ENCODE data around the gene NCR3LG1. TPM values are rescaled to one million over a fixed set of nuclear protein-coding genes. Genes with fewer than 3 reads are reported as not detected.

Gene NCR3LG1
- total and polyA plus RNA-seq, 2 donors (not counting 1 experiment from before 2014, with no cell fraction given): 0.12 to 0.64 TPM

GRCh38 chr11:17350455-17351171 lies 987 bp upstream of the NCR3LG1 start:
- Histone ChIP-seq H3K4me1 (ENCODE audit: control insufficient read depth in 2 of 2, insufficient read depth in 2 of 2, low read length in 2 of 2) (peaks cover 29 to 34% of the 10 kb centered on the region in 2 donors), H3K36me3 (replicated peaks in 1 of 2; ENCODE audit: control extremely low read depth in 1 of 2, control insufficient read depth in 1 of 2, extremely low read depth in 1 of 2, insufficient read depth in 2 of 2, low read length in 1 of 2) (no peaks in the 10 kb centered on the region), H2AFZ (ENCODE audit: insufficient read depth, low read depth, low read length, poor library complexity, severe bottlenecking) (no peak overlapping the region), H3K4me2 (replicated peaks; ENCODE audit: low read depth, low read length, poor library complexity, severe bottlenecking) (peak overlapping the region; percentile 99), H3K27me3 (replicated peaks in 1 of 4; ENCODE audit: control extremely low read depth in 1 of 4, control insufficient read depth in 3 of 4, insufficient read depth in 4 of 4, low read length in 3 of 4) (peaks cover 0 to 34% (median 21%) of the 10 kb centered on the region in 4 experiments), H3K4me3 (ENCODE audit: control extremely low read depth in 1 of 5, extremely low read depth in 1 of 5, insufficient read depth in 1 of 5, low read depth in 2 of 5, low read length in 4 of 5) (no peak overlapping the region), H3K9me3 (ENCODE audit: control extremely low read depth in 1 of 3, control insufficient read depth in 2 of 3, insufficient read depth in 1 of 3, low read length in 2 of 3) (peaks cover 0 to 14% (median 1%) of the 10 kb centered on the region in 3 donors), H3K79me2 (ENCODE audit: control insufficient read depth, insufficient read depth, low read length) (no peaks in the 10 kb centered on the region), H3K27ac (ENCODE audit: low read length in 2 of 2) (no peak overlapping the region), H3K9ac (ENCODE audit: low read length) (no peak overlapping the region), H4K20me1 (ENCODE audit: control insufficient read depth, insufficient read depth, low read length, poor library complexity, severe bottlenecking) (no peaks in the 10 kb centered on the region)
- H3K4me3 Mint-ChIP-seq: peak overlapping the region; percentile 95
- ChIA-PET CTCF (no interaction called here), POLR2A (no interaction called here)
- TF ChIP-seq CTCF (IDR thresholded peaks at IDR 0.05): no peak
- no peak for TF ChIP-seq EZH2 (IDR thresholded peaks at IDR 0.05; ENCODE audit: borderline replicate concordance, insufficient read depth, low read depth, low read length, poor library complexity, severe bottlenecking)
- no peaks in the 10 kb centered on the region for H3K9me3 Mint-ChIP-seq (ENCODE audit: insufficient read depth)
- intact Hi-C loops (cut with micrococcal nuclease): loop anchor here (5.0 to 10.0 kb wide), 3 partner anchors 118 to 616 kb away; partner anchors contain the start of genes C11orf58 and RPS13
- no peak for DNase-seq
- H3K27me3 Mint-ChIP-seq: peaks cover 37% of the 10 kb centered on the region
- ATAC-seq (ENCODE audit: low read depth): no peak
- peak overlapping the region; percentile 34 for H3K27ac Mint-ChIP-seq
- H3K4me1 Mint-ChIP-seq: peaks cover 32% of the 10 kb centered on the region
- 100% methylated on average over 4 of the region's 7 CpGs for WGBS (ENCODE audit: insufficient coverage)

GRCh38 chr11:17351172-17351509 lies 459 bp upstream of the NCR3LG1 start:
- TF ChIP-seq CTCF (IDR thresholded peaks at IDR 0.05) (no peak), EZH2 (IDR thresholded peaks at IDR 0.05; ENCODE audit: borderline replicate concordance, insufficient read depth, low read depth, low read length, poor library complexity, severe bottlenecking) (no peak)
- Histone ChIP-seq H2AFZ (ENCODE audit: insufficient read depth, low read depth, low read length, poor library complexity, severe bottlenecking) (peak overlapping the region; percentile 86), H3K27me3 (replicated peaks in 1 of 4; ENCODE audit: control extremely low read depth in 1 of 4, control insufficient read depth in 3 of 4, insufficient read depth in 4 of 4, low read length in 3 of 4) (peaks cover 0 to 34% (median 21%) of the 10 kb centered on the region in 4 experiments), H4K20me1 (ENCODE audit: control insufficient read depth, insufficient read depth, low read length, poor library complexity, severe bottlenecking) (no peaks in the 10 kb centered on the region), H3K4me1 (ENCODE audit: control insufficient read depth in 2 of 2, insufficient read depth in 2 of 2, low read length in 2 of 2) (peaks cover 29 to 34% of the 10 kb centered on the region in 2 donors), H3K36me3 (replicated peaks in 1 of 2; ENCODE audit: control extremely low read depth in 1 of 2, control insufficient read depth in 1 of 2, extremely low read depth in 1 of 2, insufficient read depth in 2 of 2, low read length in 1 of 2) (no peaks in the 10 kb centered on the region), H3K27ac (ENCODE audit: low read length in 2 of 2) (no peak overlapping the region), H3K4me3 (ENCODE audit: control extremely low read depth in 1 of 5, extremely low read depth in 1 of 5, insufficient read depth in 1 of 5, low read depth in 2 of 5, low read length in 4 of 5) (peak overlapping the region; percentile 51 to 78 (median 61)), H3K4me2 (replicated peaks; ENCODE audit: low read depth, low read length, poor library complexity, severe bottlenecking) (peak overlapping the region; percentile 99), H3K9me3 (ENCODE audit: control extremely low read depth in 1 of 3, control insufficient read depth in 2 of 3, insufficient read depth in 1 of 3, low read length in 2 of 3) (peaks cover 0 to 20% (median 1%) of the 10 kb centered on the region in 3 donors), H3K79me2 (ENCODE audit: control insufficient read depth, insufficient read depth, low read length) (no peaks in the 10 kb centered on the region), H3K9ac (ENCODE audit: low read length) (peak overlapping the region; percentile 78)
- peaks cover 37% of the 10 kb centered on the region for H3K27me3 Mint-ChIP-seq
- no peaks in the 10 kb centered on the region for H3K9me3 Mint-ChIP-seq (ENCODE audit: insufficient read depth)
- H3K4me3 Mint-ChIP-seq: peak overlapping the region; percentile 95
- WGBS (ENCODE audit: insufficient coverage): 24% methylated on average over 12 of the region's 12 CpGs
- CTCF ChIA-PET: no interaction called here
- peaks cover 32% of the 10 kb centered on the region for H3K4me1 Mint-ChIP-seq
- H3K27ac Mint-ChIP-seq: peak overlapping the region; percentile 34
- ATAC-seq (ENCODE audit: low read depth) (no peak), DNase-seq (no peak)
- POLR2A ChIA-PET: no interaction called here
- intact Hi-C loops (cut with micrococcal nuclease): loop anchor here (5.0 to 10.0 kb wide), 3 partner anchors 119 to 616 kb away; partner anchors contain the start of genes C11orf58 and RPS13
